OCI-LY1 (cell line): ENCODE data around the gene GALNT16.

ENCODE experiments used
- H2AFZ ChIP-seq: fragments of 200-600 bp; sonication (generic), shearing (Covaris generic); 2 replicates; pipeline ENCODE4 v1.6.0; 2014; ENCODE audit warnings: antibody characterized with exemption, mild to moderate bottlenecking, low read length
- H3F3A ChIP-seq: fragments of 200-600 bp; sonication (generic), shearing (Covaris generic); 2 replicates; pipeline ENCODE4 v1.6.0; 2014; ENCODE audit warnings: mild to moderate bottlenecking, antibody characterized with exemption, low read length, moderate library complexity; ENCODE audit not compliant: insufficient read depth
- H3K27ac ChIP-seq: fragments of 200-600 bp; sonication (generic); 2 replicates; pipeline ENCODE4 v1.5.1; 2014; ENCODE audit warnings: low read length, mixed run types, mild to moderate bottlenecking, low read depth; ENCODE audit not compliant: poor library complexity, severe bottlenecking
- H3K27me3 ChIP-seq: fragments of 200-600 bp; sonication (generic); 2 replicates; pipeline ENCODE4 v1.6.0; 2014; ENCODE audit warnings: antibody characterized with exemption, mild to moderate bottlenecking, low read length, moderate library complexity; ENCODE audit not compliant: insufficient read depth
- H3K36me3 ChIP-seq: fragments of 200-600 bp; sonication (generic); 2 replicates; pipeline ENCODE4 v1.6.1; 2014; ENCODE audit warnings: mild to moderate bottlenecking, antibody characterized with exemption, low read length, moderate library complexity, mixed read lengths; ENCODE audit not compliant: insufficient read depth
- H3K4me1 ChIP-seq: fragments of 200-600 bp; sonication (generic); 2 replicates; pipeline ENCODE4 v1.5.1; 2014; ENCODE audit warnings: mild to moderate bottlenecking, low read length, moderate library complexity; ENCODE audit not compliant: insufficient read depth, severe bottlenecking
- H3K4me2 ChIP-seq: fragments of 200-600 bp; sonication (generic), shearing (Covaris generic); 2 replicates; pipeline ENCODE4 v1.6.1; 2014; ENCODE audit warnings: low read length
- H3K4me3 ChIP-seq: fragments of 200-600 bp; sonication (generic); 2 replicates; pipeline ENCODE4 v1.5.1; 2014; ENCODE audit warnings: low read length, low read depth, mild to moderate bottlenecking, mixed read lengths; ENCODE audit not compliant: poor library complexity, severe bottlenecking
- H3K79me2 ChIP-seq: fragments of 200-600 bp; shearing (Covaris generic); 2 replicates; pipeline ENCODE4 v1.6.1; 2016; ENCODE audit warnings: mixed run types, low read length, mixed read lengths; ENCODE audit not compliant: insufficient read depth
- H3K9ac ChIP-seq: fragments of 200-600 bp; sonication (generic), shearing (Covaris generic); 2 replicates; pipeline ENCODE4 v1.6.1; 2014; ENCODE audit warnings: mild to moderate bottlenecking, low read length, mixed read lengths
- H3K9me2 ChIP-seq: fragments of 200-600 bp; sonication (generic), shearing (Covaris generic); 2 replicates; pipeline ENCODE4 v1.6.1; 2014; ENCODE audit warnings: low read depth, mild to moderate bottlenecking, low read length, mixed read lengths
- H3K9me3 ChIP-seq: fragments of 200-600 bp; shearing (Covaris generic); 2 replicates; pipeline ENCODE4 v1.6.1; 2014; ENCODE audit warnings: low read length, mixed read lengths
- H4K20me1 ChIP-seq: fragments of 200-600 bp; sonication (generic), shearing (Covaris generic); 2 replicates; pipeline ENCODE4 v1.6.0; 2016; ENCODE audit warnings: mild to moderate bottlenecking, low read length; ENCODE audit not compliant: insufficient read depth
- EZH2 ChIP-seq: fragments of 200-600 bp; sonication (generic), shearing (Covaris generic); IDR thresholded peaks from 2 replicates; pipeline ENCODE4 v1.8.0; 2017; ENCODE audit warnings: borderline replicate concordance, mixed run types, mild to moderate bottlenecking, antibody characterized with exemption, low read length, moderate library complexity, mixed read lengths
- TF ChIP-seq, protein P1 (sequence below): fragments of 200-600 bp; sonication (generic), shearing (Covaris generic); IDR thresholded peaks from 2 replicates; pipeline ENCODE4 v1.5.1; 2017; ENCODE audit warnings: mild to moderate bottlenecking, antibody characterized with exemption, low read length, moderate library complexity, mixed read lengths

The GALNT16 gene

GRCh38 chr14:69226178-69226577 is 33.8 kb upstream of the GALNT16 start:
- Histone ChIP-seq H3K4me2 (no peak overlapping the region), H3K36me3 (no peaks in the 10 kb centered on the region), H3K9me2 (no peaks in the 10 kb centered on the region), H3K27ac (no peak overlapping the region), H3K79me2 (no peaks in the 10 kb centered on the region), H3K4me1 (no peaks in the 10 kb centered on the region), H3K9ac (no peak overlapping the region), H3K4me3 (no peak overlapping the region), H4K20me1 (no peaks in the 10 kb centered on the region), H3K9me3 (no peaks in the 10 kb centered on the region), H3K27me3 (no peaks in the 10 kb centered on the region), H3F3A (no peaks in the 10 kb centered on the region), H2AFZ (no peak overlapping the region)
- TF ChIP-seq, protein P1, sequence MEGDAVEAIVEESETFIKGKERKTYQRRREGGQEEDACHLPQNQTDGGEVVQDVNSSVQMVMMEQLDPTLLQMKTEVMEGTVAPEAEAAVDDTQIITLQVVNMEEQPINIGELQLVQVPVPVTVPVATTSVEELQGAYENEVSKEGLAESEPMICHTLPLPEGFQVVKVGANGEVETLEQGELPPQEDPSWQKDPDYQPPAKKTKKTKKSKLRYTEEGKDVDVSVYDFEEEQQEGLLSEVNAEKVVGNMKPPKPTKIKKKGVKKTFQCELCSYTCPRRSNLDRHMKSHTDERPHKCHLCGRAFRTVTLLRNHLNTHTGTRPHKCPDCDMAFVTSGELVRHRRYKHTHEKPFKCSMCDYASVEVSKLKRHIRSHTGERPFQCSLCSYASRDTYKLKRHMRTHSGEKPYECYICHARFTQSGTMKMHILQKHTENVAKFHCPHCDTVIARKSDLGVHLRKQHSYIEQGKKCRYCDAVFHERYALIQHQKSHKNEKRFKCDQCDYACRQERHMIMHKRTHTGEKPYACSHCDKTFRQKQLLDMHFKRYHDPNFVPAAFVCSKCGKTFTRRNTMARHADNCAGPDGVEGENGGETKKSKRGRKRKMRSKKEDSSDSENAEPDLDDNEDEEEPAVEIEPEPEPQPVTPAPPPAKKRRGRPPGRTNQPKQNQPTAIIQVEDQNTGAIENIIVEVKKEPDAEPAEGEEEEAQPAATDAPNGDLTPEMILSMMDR: no peak
- no peak for TF ChIP-seq EZH2

GRCh38 chr14:69226736-69227135 is 33.2 kb upstream of the GALNT16 start:
- Histone ChIP-seq H4K20me1 (no peaks in the 10 kb centered on the region), H3K9me2 (no peaks in the 10 kb centered on the region), H3K9ac (no peak overlapping the region), H3K27ac (no peak overlapping the region), H3K27me3 (no peaks in the 10 kb centered on the region), H3K9me3 (no peaks in the 10 kb centered on the region), H3K4me3 (no peak overlapping the region), H3K36me3 (no peaks in the 10 kb centered on the region), H2AFZ (no peak overlapping the region), H3K4me2 (no peak overlapping the region), H3F3A (no peaks in the 10 kb centered on the region), H3K79me2 (no peaks in the 10 kb centered on the region), H3K4me1 (no peaks in the 10 kb centered on the region)
- TF ChIP-seq, protein P1: no peak

DNA sequence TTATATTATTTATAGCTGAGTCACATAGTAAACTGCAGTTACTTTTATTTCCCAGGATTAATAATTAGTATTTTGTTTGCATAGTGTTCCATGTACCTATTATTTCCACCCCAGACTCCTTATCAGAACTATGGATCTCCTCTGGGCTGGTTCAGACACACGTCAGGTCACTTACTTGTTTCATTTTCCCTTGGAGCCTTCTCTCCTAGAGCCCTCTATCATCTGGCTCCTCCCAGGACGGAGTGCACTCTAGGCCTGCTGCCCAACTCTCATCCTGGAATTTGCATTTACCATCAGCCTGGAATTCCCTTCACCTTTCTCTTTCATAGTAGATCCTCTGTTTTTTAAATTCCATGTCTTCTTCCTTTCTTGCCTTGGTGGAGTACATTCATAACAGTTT is 28.5 kb upstream of the GALNT16 start:
- no peaks in the 10 kb centered on the region for H3K27me3 ChIP-seq
- H3K9ac ChIP-seq: no peak overlapping the region
- H3K4me1 ChIP-seq: no peaks in the 10 kb centered on the region
- no peaks in the 10 kb centered on the region for H3K79me2 ChIP-seq
- no peaks in the 10 kb centered on the region for H3K9me3 ChIP-seq
- H3K9me2 ChIP-seq: no peaks in the 10 kb centered on the region
- no peak for TF ChIP-seq EZH2
- TF ChIP-seq, protein P1: no peak
- no peak overlapping the region for H2AFZ ChIP-seq
- no peak overlapping the region for H3K27ac ChIP-seq
- no peaks in the 10 kb centered on the region for H3F3A ChIP-seq
- no peak overlapping the region for H3K4me3 ChIP-seq
- H3K36me3 ChIP-seq: no peaks in the 10 kb centered on the region
- no peaks in the 10 kb centered on the region for H4K20me1 ChIP-seq
- H3K4me2 ChIP-seq: no peak overlapping the region
